ENCODE measurements around the gene ABCF2. TPM values are rescaled to one million over a fixed set of nuclear protein-coding genes. Genes with fewer than 3 reads are reported as not detected.

ABCF2 gene
- total and polyA plus RNA-seq, 8 donors: 7.1 to 13.6 (median 11.0) TPM

DNA sequence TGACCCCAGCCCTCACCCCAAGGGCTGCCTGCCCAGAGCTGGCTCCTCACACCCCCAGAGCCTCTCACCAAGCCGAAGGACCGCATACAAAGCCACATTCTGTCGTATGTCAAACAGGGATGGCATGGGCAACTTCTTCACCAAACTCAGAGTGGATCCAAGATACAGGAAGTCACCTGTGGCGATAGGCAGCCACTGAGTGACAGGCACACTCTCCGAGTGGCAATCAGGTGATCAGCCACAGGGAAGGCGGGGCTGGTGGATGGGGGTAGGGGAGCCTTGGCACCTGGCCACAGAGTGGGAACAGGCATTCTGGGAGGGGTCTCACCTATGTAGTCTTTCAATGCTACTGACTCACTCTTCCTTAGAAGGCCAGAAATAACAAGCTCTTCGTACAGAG lies 32.8 kb downstream of the ABCF2 start:
- H3K27ac ChIP-seq: no peak overlapping the region
- ATAC-seq (no peak), DNase-seq (no peak), FAIRE-seq (no peak)
- no peaks in the 10 kb centered on the region for H3K36me3 ChIP-seq
- H3K9me3 ChIP-seq: no peaks in the 10 kb centered on the region
- no peaks in the 10 kb centered on the region for H3K4me1 ChIP-seq
- no peaks in the 10 kb centered on the region for H3K27me3 ChIP-seq
- WGBS, 2 donors: 60 to 66% methylated on average over 7 of the region's 7 CpGs
- no peak overlapping the region for H3K4me3 ChIP-seq
- no peak for TF ChIP-seq CTCF (IDR thresholded peaks at IDR 0.05)
- intact Hi-C loops (cut with DNase I): no loop called here

- intact Hi-C loops (cut with DNase I): no loop called here
- 81 to 94% methylated on average over 14 of the region's 14 CpGs for WGBS, 2 donors
- no peaks in the 10 kb centered on the region for H3K4me1 ChIP-seq
- DNase-seq (no peak), ATAC-seq (no peak), FAIRE-seq (no peak)
- no peak overlapping the region for H3K27ac ChIP-seq
- H3K9me3 ChIP-seq: no peaks in the 10 kb centered on the region
- no peaks in the 10 kb centered on the region for H3K36me3 ChIP-seq
- no peak overlapping the region for H3K4me3 ChIP-seq
- no peak for TF ChIP-seq CTCF (IDR thresholded peaks at IDR 0.05)
- H3K27me3 ChIP-seq: no peaks in the 10 kb centered on the region
Observed at GRCh38 chr7:151193203-151193978, 33.6 kb downstream of the ABCF2 start.

DNA sequence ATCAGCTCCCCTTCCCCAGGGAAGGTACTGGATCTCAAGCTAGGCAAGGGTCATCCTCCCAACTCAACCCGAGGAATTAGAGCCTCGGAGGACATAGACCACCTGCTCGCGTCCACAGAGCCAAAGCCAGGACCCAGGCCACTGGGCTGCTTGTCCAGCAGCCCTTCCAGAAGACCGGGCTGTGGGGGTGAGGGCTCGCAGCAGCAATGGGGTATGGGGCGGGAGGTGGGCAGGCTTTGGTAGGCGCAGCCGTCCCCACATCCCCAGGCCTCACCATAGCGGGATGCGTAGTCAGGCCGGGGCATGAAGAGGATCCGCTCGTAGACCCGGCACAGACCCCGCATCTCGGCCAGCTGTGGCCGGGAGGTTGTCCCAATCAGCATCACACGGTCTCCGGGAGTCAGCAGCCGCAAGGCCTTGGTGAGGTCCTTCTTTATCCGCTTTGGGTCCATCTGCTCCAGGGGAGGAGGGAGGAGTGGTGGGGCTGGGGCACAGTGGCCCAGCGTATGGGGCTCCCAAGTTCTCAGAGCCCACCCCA lies 34.9 kb downstream of the ABCF2 start:
- Histone ChIP-seq H3K4me1 (no peaks in the 10 kb centered on the region), H3K36me3 (no peaks in the 10 kb centered on the region), H3K4me3 (no peak overlapping the region), H3K27me3 (no peaks in the 10 kb centered on the region), H3K9me3 (no peaks in the 10 kb centered on the region), H3K27ac (no peak overlapping the region)
- FAIRE-seq: no peak
- no peak for ATAC-seq
- intact Hi-C loops (cut with DNase I): no loop called here
- no peak for DNase-seq
- 87 to 94% methylated on average over 23 of the region's 23 CpGs for WGBS, 2 donors
- TF ChIP-seq CTCF (IDR thresholded peaks at IDR 0.05): no peak

GRCh38 chr7:151191544-151191943 lies 35.5 kb downstream of the ABCF2 start:
- Histone ChIP-seq H3K27me3 (no peaks in the 10 kb centered on the region), H3K27ac (no peak overlapping the region), H3K9me3 (no peaks in the 10 kb centered on the region), H3K4me3 (no peak overlapping the region), H3K36me3 (no peaks in the 10 kb centered on the region), H3K4me1 (no peaks in the 10 kb centered on the region)
- intact Hi-C loops (cut with DNase I): no loop called here
- no peak for TF ChIP-seq CTCF (IDR thresholded peaks at IDR 0.05)
- WGBS, 2 donors: 50 to 65% methylated on average over 12 of the region's 12 CpGs
- FAIRE-seq (no peak), DNase-seq (no peak), ATAC-seq (no peak)

DNA sequence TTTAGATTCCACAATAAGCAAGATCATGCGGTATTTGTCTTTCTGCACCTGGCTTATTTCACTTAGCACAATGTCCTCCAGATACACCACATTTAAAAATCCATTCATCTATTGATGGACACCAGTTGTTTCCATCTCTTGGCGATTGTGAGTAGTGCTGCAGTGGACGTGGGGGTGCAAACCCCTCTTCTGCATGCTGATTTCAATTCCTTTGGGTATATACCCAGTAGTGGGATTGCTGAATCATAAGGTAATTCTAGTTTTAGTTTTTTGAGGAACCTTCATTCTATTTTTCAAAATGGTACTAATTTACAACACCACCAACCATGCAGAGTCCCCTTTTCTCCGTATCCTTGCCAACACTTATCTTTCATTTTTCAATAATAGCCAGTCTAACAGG lies 38.0 kb downstream of the ABCF2 start:
- H3K9me3 ChIP-seq: no peaks in the 10 kb centered on the region
- H3K27me3 ChIP-seq: no peaks in the 10 kb centered on the region
- FAIRE-seq (no peak), ATAC-seq (no peak), DNase-seq (no peak)
- no peak for TF ChIP-seq CTCF (IDR thresholded peaks at IDR 0.05)
- WGBS, 2 donors: 53 to 58% methylated on average over 4 of the region's 4 CpGs
- no peak overlapping the region for H3K27ac ChIP-seq
- intact Hi-C loops (cut with DNase I): no loop called here
- H3K36me3 ChIP-seq: no peaks in the 10 kb centered on the region
- no peak overlapping the region for H3K4me3 ChIP-seq
- H3K4me1 ChIP-seq: no peaks in the 10 kb centered on the region
